IMR-90 (cell line): ENCODE results near the gene TFB1M. TPM values are rescaled to one million over a fixed set of nuclear protein-coding genes. Genes with fewer than 3 reads are reported as not detected.

Experiments used
- ATAC-seq: fragments of 200-7000 bp; cut with Tn5 transposase; 2 replicates; pipeline ENCODE4 v1.9.1; 2020; ENCODE audit warnings: low read depth, mild to moderate bottlenecking, moderate library complexity
- BruUV-seq: library from RNA; stranded (reverse); fragments of 400-500 nt; replicated peaks from 2 replicates; lab custom pipeline; 2021; lab: Mats Ljungman, UMichigan
- CTCF ChIA-PET: fragments of 300-600 bp; formaldehyde crosslinking; extraction: SDS; loops from one replicate; lab custom pipeline; 2021; ENCODE audit warnings: antibody characterized with exemption; lab: Yijun Ruan, JAX
- POLR2A ChIA-PET: fragments of 300-600 bp; sonication (Branson Sonifier 250); formaldehyde crosslinking; loops from one replicate; lab custom pipeline; 2022; ENCODE audit warnings: antibody characterized with exemption; ENCODE audit not compliant: unreplicated experiment; lab: Charles Lee
- DNase-seq: peaks from one replicate; pipeline ENCODE4 v3.0.0; 2013
- H2AFZ ChIP-seq: replicated peaks from 2 replicates; pipeline ENCODE3; 2013; ENCODE audit warnings: low read length, mild to moderate bottlenecking; ENCODE audit not compliant: poor library complexity
- H2AK5ac ChIP-seq: 2 replicates; pipeline ENCODE4 v1.6.1; 2013; ENCODE audit warnings: low read depth, low read length, inconsistent platforms
- H2AK9ac ChIP-seq: replicated peaks from 2 replicates; pipeline ENCODE3; 2013; ENCODE audit warnings: mild to moderate bottlenecking, low read depth, low read length, moderate library complexity; ENCODE audit not compliant: poor library complexity
- H2BK120ac ChIP-seq: 2 replicates; pipeline ENCODE4 v1.6.1; 2013; ENCODE audit warnings: low read depth, low read length, inconsistent platforms
- H2BK15ac ChIP-seq: 3 replicates; pipeline ENCODE4 v1.6.1; 2013; ENCODE audit warnings: low read depth, low read length, inconsistent platforms
- H2BK20ac ChIP-seq: 2 replicates; pipeline ENCODE4 v1.6.1; 2013; ENCODE audit warnings: low read depth, mild to moderate bottlenecking, inconsistent platforms, low read length, moderate library complexity
- H2BK5ac ChIP-seq: 2 replicates; pipeline ENCODE4 v1.6.1; 2013; ENCODE audit warnings: mild to moderate bottlenecking, low read depth, low read length, inconsistent platforms; ENCODE audit not compliant: poor library complexity, severe bottlenecking
- H3K14ac ChIP-seq: replicated peaks from 2 replicates; pipeline ENCODE4 v1.6.1; 2013; ENCODE audit warnings: low read depth, low read length, inconsistent platforms
- H3K18ac ChIP-seq: 2 replicates; pipeline ENCODE4 v1.6.1; 2013; ENCODE audit warnings: low read depth, low read length, control low read depth
- H3K23ac ChIP-seq: 2 replicates; pipeline ENCODE4 v1.6.1; 2013; ENCODE audit warnings: low read depth, low read length, inconsistent platforms
- H3K27ac ChIP-seq: 2 replicates; pipeline ENCODE4 v1.5.1; 2013; ENCODE audit warnings: mild to moderate bottlenecking, control low read depth, low read length; ENCODE audit not compliant: insufficient read depth
- H3K27me3 ChIP-seq: 2 replicates; pipeline ENCODE4 v1.6.1; 2013; ENCODE audit warnings: low read length; ENCODE audit not compliant: control insufficient read depth, insufficient read depth
- H3K36me3 ChIP-seq: 2 replicates; pipeline ENCODE4 v1.6.1; 2013; ENCODE audit warnings: low read length, mixed read lengths; ENCODE audit not compliant: control insufficient read depth, insufficient read depth
- H3K4ac ChIP-seq: 2 replicates; pipeline ENCODE4 v1.6.1; 2013; ENCODE audit warnings: low read depth, low read length, inconsistent platforms
- H3K4me1 ChIP-seq: 2 replicates; pipeline ENCODE4 v1.6.1; 2013; ENCODE audit warnings: low read length, mixed read lengths; ENCODE audit not compliant: control insufficient read depth, insufficient read depth
- H3K4me2 ChIP-seq: 2 replicates; pipeline ENCODE4 v1.6.1; 2013; ENCODE audit warnings: low read depth, mild to moderate bottlenecking, control low read depth, low read length, moderate library complexity
- H3K4me3 ChIP-seq: 2 replicates; pipeline ENCODE4 v1.5.1; 2013; ENCODE audit warnings: low read depth, mild to moderate bottlenecking, control low read depth, low read length, moderate library complexity; ENCODE audit not compliant: insufficient read depth
- H3K56ac ChIP-seq: 2 replicates; pipeline ENCODE4 v1.6.1; 2013; ENCODE audit warnings: low read length, inconsistent platforms; ENCODE audit not compliant: insufficient read depth; ENCODE audit errors: extremely low read depth
- H3K79me1 ChIP-seq, 2 experiments: 2 replicates each; pipeline ENCODE4 v1.6.1; 2013; ENCODE audit warnings: low read length in 2 of 2, inconsistent platforms in 1 of 2, low read depth in 1 of 2
- H3K9ac ChIP-seq: 2 replicates; pipeline ENCODE4 v1.6.1; 2013; ENCODE audit warnings: low read depth, low read length, control low read depth
- H3K9me1 ChIP-seq: 2 replicates; pipeline ENCODE4 v1.6.1; 2013; ENCODE audit warnings: low read length, inconsistent platforms; ENCODE audit not compliant: insufficient read depth
- H3K9me3 ChIP-seq: 2 replicates; pipeline ENCODE4 v1.6.1; 2013; ENCODE audit warnings: low read length; ENCODE audit not compliant: control insufficient read depth, insufficient read depth
- H4K20me1 ChIP-seq: 2 replicates; pipeline ENCODE4 v1.6.1; 2013; ENCODE audit warnings: low read length, inconsistent platforms; ENCODE audit not compliant: insufficient read depth
- H4K5ac ChIP-seq: 2 replicates; pipeline ENCODE4 v1.6.1; 2013; ENCODE audit warnings: mild to moderate bottlenecking, low read depth, low read length, control low read depth
- H4K8ac ChIP-seq, 2 experiments: 2 replicates each; pipeline ENCODE4 v1.6.1; 2013; ENCODE audit warnings: low read depth in 2 of 2, low read length in 2 of 2, control low read depth in 1 of 2, inconsistent platforms in 1 of 2
- H4K91ac ChIP-seq: 2 replicates; pipeline ENCODE4 v1.6.1; 2013; ENCODE audit warnings: low read depth, low read length, inconsistent platforms; ENCODE audit not compliant: insufficient read depth
- BHLHE40 ChIP-seq: fragments of 150-350 bp; IDR thresholded peaks from 2 replicates; pipeline ENCODE4 v1.6.1; 2016; ENCODE audit warnings: mild to moderate bottlenecking, low read depth, low read length
- CEBPB ChIP-seq: IDR thresholded peaks from 2 replicates; pipeline ENCODE4 v1.6.1; 2012; ENCODE audit warnings: low read depth, low read length, improper control_type of control experiment
- CHD1 ChIP-seq: IDR thresholded peaks from 2 replicates; pipeline ENCODE4 v1.6.1; 2012; ENCODE audit warnings: low read depth, low read length, improper control_type of control experiment
- FOS ChIP-seq: fragments of 150-350 bp; IDR thresholded peaks from 2 replicates; pipeline ENCODE4 v1.6.1; 2016; ENCODE audit warnings: low read depth, low read length
- MAFK ChIP-seq: IDR thresholded peaks from 2 replicates; pipeline ENCODE4 v1.6.1; 2012; ENCODE audit warnings: low read depth, low read length, improper control_type of control experiment
- MAZ ChIP-seq: IDR thresholded peaks from 2 replicates; pipeline ENCODE4 v1.6.1; 2012; ENCODE audit warnings: low read depth, mild to moderate bottlenecking, low read length, improper control_type of control experiment, moderate library complexity, borderline replicate concordance
- MXI1 ChIP-seq: IDR thresholded peaks from 2 replicates; pipeline ENCODE4 v1.6.1; 2012; ENCODE audit warnings: low read depth, mild to moderate bottlenecking, low read length, moderate library complexity, borderline replicate concordance
- NFE2L2 ChIP-seq: fragments of 150-350 bp; IDR thresholded peaks from 2 replicates; pipeline ENCODE4 v1.6.1; 2016; ENCODE audit warnings: low read depth, mild to moderate bottlenecking, low read length
- POLR2A ChIP-seq: IDR thresholded peaks from 2 replicates; pipeline ENCODE4 v1.6.1; 2012; ENCODE audit warnings: mild to moderate bottlenecking, low read depth, low read length
- RAD21 ChIP-seq: IDR thresholded peaks from 2 replicates; pipeline ENCODE4 v1.6.1; 2012; ENCODE audit warnings: low read length, improper control_type of control experiment
- RCOR1 ChIP-seq: IDR thresholded peaks from 2 replicates; pipeline ENCODE4 v1.6.1; 2012; ENCODE audit warnings: mild to moderate bottlenecking, low read length, improper control_type of control experiment; ENCODE audit not compliant: insufficient replicate concordance
- RFX5 ChIP-seq: IDR thresholded peaks from 2 replicates; pipeline ENCODE4 v1.8.0; 2012; ENCODE audit warnings: low read depth, mild to moderate bottlenecking, low read length, moderate library complexity
- SMC3 ChIP-seq: fragments of 150-350 bp; IDR thresholded peaks from 2 replicates; pipeline ENCODE4 v1.6.1; 2016; ENCODE audit warnings: low read depth, mild to moderate bottlenecking, antibody characterized with exemption, low read length, moderate library complexity
- WGBS, 2 experiments: methylation state at CpG; one replicate each; pipeline versions ENCODE4 v1.1.5 to v1.1.7; 2013; ENCODE audit warnings: missing lambda C conversion rate in 2 of 2; ENCODE audit not compliant: insufficient read length in 1 of 2; ENCODE audit errors: extremely low coverage in 2 of 2; 5-methylcytosine and 5-hydroxymethylcytosine counted together
- dilution Hi-C: fragments of 300-500 bp; cut with HindIII; formaldehyde crosslinking; loops from one replicate; pipeline ENCODE4 v1.14.3; 2018; ENCODE audit warnings: low sequenced_read_pairs; ENCODE audit not compliant: unreplicated experiment
- in situ Hi-C: fragments of 300-500 bp; cut with MboI; formaldehyde crosslinking; loops from 3 replicates; pipeline ENCODE4 v1.14.3; 2019; ENCODE audit warnings: low sequenced_read_pairs, inconsistent platforms, mixed read lengths
- intact Hi-C: fragments of 100-400 bp; cut with micrococcal nuclease; formaldehyde crosslinking; loops from 2 replicates; pipeline ENCODE4 v1.10.0; 2022
- polyA plus RNA-seq, 3 experiments: library from polyadenylated mRNA; depleted of rRNA; stranded (reverse); fragments of >200 nt; gene quantifications; 2 replicates each; pipeline ENCODE4 v1.2.3, GENCODE V29; 2012; ENCODE audit warnings: low replicate concordance in 1 of 3
- total RNA-seq: library from RNA; depleted of rRNA; stranded (reverse); fragments of >200 nt; gene quantifications from 2 replicates; pipeline ENCODE4 v1.2.3, GENCODE V29; 2012
- TF ChIP-seq, protein P1 (sequence below): conservative IDR thresholded peaks from 2 replicates; pipeline ENCODE4 v1.5.1; 2012; ENCODE audit warnings: mild to moderate bottlenecking, low read depth, low read length, improper control_type of control experiment
- TF ChIP-seq, protein P2 (sequence below): fragments of 150-350 bp; IDR thresholded peaks from 2 replicates; pipeline ENCODE4 v1.6.1; 2017; ENCODE audit warnings: mild to moderate bottlenecking, antibody characterized with exemption, low read length, low read depth
- TF ChIP-seq, protein P3 (sequence below): fragments of 150-350 bp; IDR thresholded peaks from 2 replicates; pipeline ENCODE4 v1.6.1; 2016; ENCODE audit warnings: low read depth, mild to moderate bottlenecking, low read length, moderate library complexity, borderline replicate concordance

The TFB1M gene
- total and polyA plus RNA-seq, 2 of the 4 experiments (the other 2 are of a cell fraction): 18.1 to 22.4 TPM

DNA sequence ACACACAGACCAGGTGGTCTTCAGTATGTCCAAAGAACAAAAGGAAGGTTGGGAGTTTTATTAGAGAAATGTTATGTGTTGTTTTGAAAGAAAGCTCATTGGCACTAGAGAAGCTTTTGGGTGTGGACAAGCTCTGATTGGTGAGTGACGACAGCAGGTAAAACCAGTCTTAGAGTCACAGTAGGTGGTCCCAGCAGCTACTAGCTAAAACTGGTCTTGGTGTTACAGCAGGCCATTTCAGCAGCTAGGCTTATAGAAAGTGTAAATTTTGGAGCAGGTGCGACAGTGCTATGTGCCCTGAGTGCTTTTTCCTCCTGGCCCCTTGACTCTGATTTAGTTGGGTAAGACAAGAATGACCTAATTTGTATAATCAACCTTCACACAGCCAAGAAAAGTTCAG lies 46.9 kb downstream of the TFB1M start:
- DNase-seq (no peak), ATAC-seq (no peak)
- Histone ChIP-seq H3K27ac (no peak overlapping the region), H2AFZ (no peak overlapping the region), H2BK5ac (no peak overlapping the region), H3K79me1 (peaks cover 18 to 43% of the 10 kb centered on the region in 2 experiments), H2BK20ac (no peak overlapping the region), H2AK9ac (no peak overlapping the region), H3K4me2 (no peak overlapping the region), H4K8ac (no peak overlapping the region), H4K20me1 (no peaks in the 10 kb centered on the region), H2BK120ac (no peak overlapping the region), H3K4ac (no peak overlapping the region), H3K18ac (no peak overlapping the region), H2BK15ac (no peak overlapping the region), H2AK5ac (no peak overlapping the region), H3K23ac (no peak overlapping the region), H3K4me3 (no peak overlapping the region), H3K4me1 (peaks cover 4% of the 10 kb centered on the region), H3K9me1 (peaks cover 5% of the 10 kb centered on the region), H3K36me3 (peaks cover 2% of the 10 kb centered on the region), H3K14ac (no peak overlapping the region), H3K56ac (no peak overlapping the region), H4K91ac (no peak overlapping the region), H4K5ac (no peak overlapping the region), H3K27me3 (no peaks in the 10 kb centered on the region), H3K9me3 (no peaks in the 10 kb centered on the region), H3K9ac (no peak overlapping the region)
- 89% methylated on average over 1 of the region's 2 CpGs; no CpG with 5 or more reads in 1 of the 2 experiments for WGBS, 2 experiments
- ChIA-PET CTCF (interaction anchor here (0.7 to 1.9 kb wide), 2 partner anchors 20 to 89 kb away, joined by 4 to 5 read pairs; no protein-coding TSS in a partner anchor), POLR2A (no interaction called here)
- dilution Hi-C loops: no loop called here
- no peak for TF ChIP-seq FOS
- TF ChIP-seq, protein P1, sequence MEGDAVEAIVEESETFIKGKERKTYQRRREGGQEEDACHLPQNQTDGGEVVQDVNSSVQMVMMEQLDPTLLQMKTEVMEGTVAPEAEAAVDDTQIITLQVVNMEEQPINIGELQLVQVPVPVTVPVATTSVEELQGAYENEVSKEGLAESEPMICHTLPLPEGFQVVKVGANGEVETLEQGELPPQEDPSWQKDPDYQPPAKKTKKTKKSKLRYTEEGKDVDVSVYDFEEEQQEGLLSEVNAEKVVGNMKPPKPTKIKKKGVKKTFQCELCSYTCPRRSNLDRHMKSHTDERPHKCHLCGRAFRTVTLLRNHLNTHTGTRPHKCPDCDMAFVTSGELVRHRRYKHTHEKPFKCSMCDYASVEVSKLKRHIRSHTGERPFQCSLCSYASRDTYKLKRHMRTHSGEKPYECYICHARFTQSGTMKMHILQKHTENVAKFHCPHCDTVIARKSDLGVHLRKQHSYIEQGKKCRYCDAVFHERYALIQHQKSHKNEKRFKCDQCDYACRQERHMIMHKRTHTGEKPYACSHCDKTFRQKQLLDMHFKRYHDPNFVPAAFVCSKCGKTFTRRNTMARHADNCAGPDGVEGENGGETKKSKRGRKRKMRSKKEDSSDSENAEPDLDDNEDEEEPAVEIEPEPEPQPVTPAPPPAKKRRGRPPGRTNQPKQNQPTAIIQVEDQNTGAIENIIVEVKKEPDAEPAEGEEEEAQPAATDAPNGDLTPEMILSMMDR: no peak
- TF ChIP-seq CHD1: no peak
- TF ChIP-seq MAFK: no peak
- TF ChIP-seq RAD21: no peak
- TF ChIP-seq, protein P2, sequence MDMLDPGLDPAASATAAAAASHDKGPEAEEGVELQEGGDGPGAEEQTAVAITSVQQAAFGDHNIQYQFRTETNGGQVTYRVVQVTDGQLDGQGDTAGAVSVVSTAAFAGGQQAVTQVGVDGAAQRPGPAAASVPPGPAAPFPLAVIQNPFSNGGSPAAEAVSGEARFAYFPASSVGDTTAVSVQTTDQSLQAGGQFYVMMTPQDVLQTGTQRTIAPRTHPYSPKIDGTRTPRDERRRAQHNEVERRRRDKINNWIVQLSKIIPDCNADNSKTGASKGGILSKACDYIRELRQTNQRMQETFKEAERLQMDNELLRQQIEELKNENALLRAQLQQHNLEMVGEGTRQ: no peak
- no peak for TF ChIP-seq BHLHE40
- TF ChIP-seq POLR2A: no peak
- TF ChIP-seq RFX5: no peak
- TF ChIP-seq CEBPB: no peak
- TF ChIP-seq, protein P3, sequence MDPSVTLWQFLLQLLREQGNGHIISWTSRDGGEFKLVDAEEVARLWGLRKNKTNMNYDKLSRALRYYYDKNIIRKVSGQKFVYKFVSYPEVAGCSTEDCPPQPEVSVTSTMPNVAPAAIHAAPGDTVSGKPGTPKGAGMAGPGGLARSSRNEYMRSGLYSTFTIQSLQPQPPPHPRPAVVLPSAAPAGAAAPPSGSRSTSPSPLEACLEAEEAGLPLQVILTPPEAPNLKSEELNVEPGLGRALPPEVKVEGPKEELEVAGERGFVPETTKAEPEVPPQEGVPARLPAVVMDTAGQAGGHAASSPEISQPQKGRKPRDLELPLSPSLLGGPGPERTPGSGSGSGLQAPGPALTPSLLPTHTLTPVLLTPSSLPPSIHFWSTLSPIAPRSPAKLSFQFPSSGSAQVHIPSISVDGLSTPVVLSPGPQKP: no peak
- TF ChIP-seq SMC3: no peak
- no peak for TF ChIP-seq NFE2L2
- no peak for TF ChIP-seq RCOR1
- TF ChIP-seq MXI1: no peak
- TF ChIP-seq MAZ: no peak
- intact Hi-C loops: no loop called here
- in situ Hi-C loops: no loop called here
- BruUV-seq: no TSS peak
